ENCODE measurements around the gene RILPL2. TPM values are rescaled to one million over a fixed set of nuclear protein-coding genes. Genes with fewer than 3 reads are reported as not detected.

RILPL2 gene
- total and polyA plus RNA-seq, 2 of the 13 experiments (the other 11 are each of a cell fraction or from before 2014, with no cell fraction given), result 2.7 to 8.1 TPM

GRCh38 chr12:123472438-123472849 is 36.0 kb upstream of the RILPL2 start (continued):
- TF ChIP-seq PAWR (CRISPR knock-in tag; IDR thresholded peaks at IDR 0.05; ENCODE audit: borderline replicate concordance), result no peak
- TF ChIP-seq ZNF883 (CRISPR knock-in tag; IDR thresholded peaks at IDR 0.05; ENCODE audit: not compliant biosample characterization), result no peak
- TF ChIP-seq KLF16 (CRISPR knock-in tag; IDR thresholded peaks at IDR 0.05), result 0 out of 4 replicates have a peak, but pooled peaks of 1 of the 2 experiments have one; percentile 48
- TF ChIP-seq HHEX (CRISPR knock-in tag; IDR thresholded peaks at IDR 0.05), result peak; percentile 37; the same call in 1 of the 2 replicates
- TF ChIP-seq MLXIP (CRISPR knock-in tag; IDR thresholded peaks at IDR 0.05; ENCODE audit: borderline replicate concordance), result no peak
- no peak for TF ChIP-seq ZNF572 (CRISPR knock-in tag; IDR thresholded peaks at IDR 0.05)
- TF ChIP-seq NR2C2 (CRISPR knock-in tag; IDR thresholded peaks at IDR 0.05; ENCODE audit: borderline replicate concordance), result peak; percentile 77
- TF ChIP-seq NR2F2 (IDR thresholded peaks at IDR 0.05; ENCODE audit: borderline replicate concordance, low read depth), result peak; percentile 74; the same call in 1 of the 2 replicates
- no peak for TF ChIP-seq YY1 (IDR thresholded peaks at IDR 0.05; ENCODE audit: insufficient read depth, insufficient replicate concordance, low read depth, low read length)
- TF ChIP-seq JUNB (CRISPR knock-in tag; IDR thresholded peaks at IDR 0.05; ENCODE audit: borderline replicate concordance), result 0 out of 2 replicates have a peak, but pooled peaks have one; percentile 49
- peak; percentile 77 for TF ChIP-seq ZNF605 (CRISPR knock-in tag; IDR thresholded peaks at IDR 0.05)
- peak; percentile 92 for TF ChIP-seq TOE1 (CRISPR knock-in tag; IDR thresholded peaks at IDR 0.05)
- TF ChIP-seq ZNF878 (CRISPR knock-in tag; IDR thresholded peaks at IDR 0.05), result no peak
- TF ChIP-seq ZNF724P (CRISPR knock-in tag; IDR thresholded peaks at IDR 0.05; ENCODE audit: borderline replicate concordance), result no peak
- TF ChIP-seq ZNF142 (CRISPR knock-in tag; IDR thresholded peaks at IDR 0.05), result peak; percentile 52; the same call in 1 of the 2 replicates
- TF ChIP-seq MLLT10 (CRISPR knock-in tag; IDR thresholded peaks at IDR 0.05), result no peak
- TF ChIP-seq KLF11 (CRISPR knock-in tag; IDR thresholded peaks at IDR 0.05), result no peak; the same call in 1 of the 2 replicates
- TF ChIP-seq JARID2 (CRISPR knock-in tag; IDR thresholded peaks at IDR 0.05; ENCODE audit: insufficient replicate concordance), result peak; percentile 27
- no peak for TF ChIP-seq ZSCAN29 (CRISPR knock-in tag; conservative IDR thresholded peaks at IDR 0.05)
- TF ChIP-seq ZNF775 (CRISPR knock-in tag; IDR thresholded peaks at IDR 0.05; ENCODE audit: borderline replicate concordance), result no peak
- TF ChIP-seq NCOA5 (CRISPR knock-in tag; IDR thresholded peaks at IDR 0.05), result no peak

All from HepG2 (cell line).